IMR-90 (cell line): ENCODE results near the gene ADGRL1. TPM values are rescaled to one million over a fixed set of nuclear protein-coding genes. Genes with fewer than 3 reads are reported as not detected.

Experiments
- ATAC-seq: fragments of 200-7000 bp; cut with Tn5 transposase; 2 replicates; pipeline ENCODE4 v1.9.1; 2020; ENCODE audit warnings: low read depth, mild to moderate bottlenecking, moderate library complexity
- BruUV-seq: library from RNA; stranded (reverse); fragments of 400-500 nt; replicated peaks from 2 replicates; lab custom pipeline; 2021; lab: Mats Ljungman, UMichigan
- CTCF ChIA-PET: fragments of 300-600 bp; formaldehyde crosslinking; extraction: SDS; loops from one replicate; lab custom pipeline; 2021; ENCODE audit warnings: antibody characterized with exemption; lab: Yijun Ruan, JAX
- POLR2A ChIA-PET: fragments of 300-600 bp; sonication (Branson Sonifier 250); formaldehyde crosslinking; loops from one replicate; lab custom pipeline; 2022; ENCODE audit warnings: antibody characterized with exemption; ENCODE audit not compliant: unreplicated experiment; lab: Charles Lee
- DNase-seq: peaks from one replicate; pipeline ENCODE4 v3.0.0; 2013
- H2AFZ ChIP-seq: replicated peaks from 2 replicates; pipeline ENCODE3; 2013; ENCODE audit warnings: low read length, mild to moderate bottlenecking; ENCODE audit not compliant: poor library complexity
- H2AK5ac ChIP-seq: 2 replicates; pipeline ENCODE4 v1.6.1; 2013; ENCODE audit warnings: low read depth, low read length, inconsistent platforms
- H2AK9ac ChIP-seq: replicated peaks from 2 replicates; pipeline ENCODE3; 2013; ENCODE audit warnings: mild to moderate bottlenecking, low read depth, low read length, moderate library complexity; ENCODE audit not compliant: poor library complexity
- H2BK120ac ChIP-seq: 2 replicates; pipeline ENCODE4 v1.6.1; 2013; ENCODE audit warnings: low read depth, low read length, inconsistent platforms
- H2BK15ac ChIP-seq: 3 replicates; pipeline ENCODE4 v1.6.1; 2013; ENCODE audit warnings: low read depth, low read length, inconsistent platforms
- H2BK20ac ChIP-seq: 2 replicates; pipeline ENCODE4 v1.6.1; 2013; ENCODE audit warnings: low read depth, mild to moderate bottlenecking, inconsistent platforms, low read length, moderate library complexity
- H2BK5ac ChIP-seq: 2 replicates; pipeline ENCODE4 v1.6.1; 2013; ENCODE audit warnings: mild to moderate bottlenecking, low read depth, low read length, inconsistent platforms; ENCODE audit not compliant: poor library complexity, severe bottlenecking
- H3K14ac ChIP-seq: replicated peaks from 2 replicates; pipeline ENCODE4 v1.6.1; 2013; ENCODE audit warnings: low read depth, low read length, inconsistent platforms
- H3K18ac ChIP-seq: 2 replicates; pipeline ENCODE4 v1.6.1; 2013; ENCODE audit warnings: low read depth, low read length, control low read depth
- H3K23ac ChIP-seq: 2 replicates; pipeline ENCODE4 v1.6.1; 2013; ENCODE audit warnings: low read depth, low read length, inconsistent platforms
- H3K27ac ChIP-seq: 2 replicates; pipeline ENCODE4 v1.5.1; 2013; ENCODE audit warnings: mild to moderate bottlenecking, control low read depth, low read length; ENCODE audit not compliant: insufficient read depth
- H3K27me3 ChIP-seq: 2 replicates; pipeline ENCODE4 v1.6.1; 2013; ENCODE audit warnings: low read length; ENCODE audit not compliant: control insufficient read depth, insufficient read depth
- H3K36me3 ChIP-seq: 2 replicates; pipeline ENCODE4 v1.6.1; 2013; ENCODE audit warnings: low read length, mixed read lengths; ENCODE audit not compliant: control insufficient read depth, insufficient read depth
- H3K4ac ChIP-seq: 2 replicates; pipeline ENCODE4 v1.6.1; 2013; ENCODE audit warnings: low read depth, low read length, inconsistent platforms
- H3K4me1 ChIP-seq: 2 replicates; pipeline ENCODE4 v1.6.1; 2013; ENCODE audit warnings: low read length, mixed read lengths; ENCODE audit not compliant: control insufficient read depth, insufficient read depth
- H3K4me2 ChIP-seq: 2 replicates; pipeline ENCODE4 v1.6.1; 2013; ENCODE audit warnings: low read depth, mild to moderate bottlenecking, control low read depth, low read length, moderate library complexity
- H3K4me3 ChIP-seq: 2 replicates; pipeline ENCODE4 v1.5.1; 2013; ENCODE audit warnings: low read depth, mild to moderate bottlenecking, control low read depth, low read length, moderate library complexity; ENCODE audit not compliant: insufficient read depth
- H3K56ac ChIP-seq: 2 replicates; pipeline ENCODE4 v1.6.1; 2013; ENCODE audit warnings: low read length, inconsistent platforms; ENCODE audit not compliant: insufficient read depth; ENCODE audit errors: extremely low read depth
- H3K79me1 ChIP-seq, 2 experiments: 2 replicates each; pipeline ENCODE4 v1.6.1; 2013; ENCODE audit warnings: low read length in 2 of 2, inconsistent platforms in 1 of 2, low read depth in 1 of 2
- H3K9ac ChIP-seq: 2 replicates; pipeline ENCODE4 v1.6.1; 2013; ENCODE audit warnings: low read depth, low read length, control low read depth
- H3K9me1 ChIP-seq: 2 replicates; pipeline ENCODE4 v1.6.1; 2013; ENCODE audit warnings: low read length, inconsistent platforms; ENCODE audit not compliant: insufficient read depth
- H3K9me3 ChIP-seq: 2 replicates; pipeline ENCODE4 v1.6.1; 2013; ENCODE audit warnings: low read length; ENCODE audit not compliant: control insufficient read depth, insufficient read depth
- H4K20me1 ChIP-seq: 2 replicates; pipeline ENCODE4 v1.6.1; 2013; ENCODE audit warnings: low read length, inconsistent platforms; ENCODE audit not compliant: insufficient read depth
- H4K5ac ChIP-seq: 2 replicates; pipeline ENCODE4 v1.6.1; 2013; ENCODE audit warnings: mild to moderate bottlenecking, low read depth, low read length, control low read depth
- H4K8ac ChIP-seq, 2 experiments: 2 replicates each; pipeline ENCODE4 v1.6.1; 2013; ENCODE audit warnings: low read depth in 2 of 2, low read length in 2 of 2, control low read depth in 1 of 2, inconsistent platforms in 1 of 2
- H4K91ac ChIP-seq: 2 replicates; pipeline ENCODE4 v1.6.1; 2013; ENCODE audit warnings: low read depth, low read length, inconsistent platforms; ENCODE audit not compliant: insufficient read depth
- BHLHE40 ChIP-seq: fragments of 150-350 bp; IDR thresholded peaks from 2 replicates; pipeline ENCODE4 v1.6.1; 2016; ENCODE audit warnings: mild to moderate bottlenecking, low read depth, low read length
- CEBPB ChIP-seq: IDR thresholded peaks from 2 replicates; pipeline ENCODE4 v1.6.1; 2012; ENCODE audit warnings: low read depth, low read length, improper control_type of control experiment
- CHD1 ChIP-seq: IDR thresholded peaks from 2 replicates; pipeline ENCODE4 v1.6.1; 2012; ENCODE audit warnings: low read depth, low read length, improper control_type of control experiment
- CTCF ChIP-seq: conservative IDR thresholded peaks from 2 replicates; pipeline ENCODE4 v1.5.1; 2012; ENCODE audit warnings: mild to moderate bottlenecking, low read depth, low read length, improper control_type of control experiment
- ELK1 ChIP-seq: fragments of 150-350 bp; IDR thresholded peaks from 2 replicates; pipeline ENCODE4 v1.6.1; 2016; ENCODE audit warnings: low read depth, mild to moderate bottlenecking, low read length, moderate library complexity, borderline replicate concordance
- FOS ChIP-seq: fragments of 150-350 bp; IDR thresholded peaks from 2 replicates; pipeline ENCODE4 v1.6.1; 2016; ENCODE audit warnings: low read depth, low read length
- MAFK ChIP-seq: IDR thresholded peaks from 2 replicates; pipeline ENCODE4 v1.6.1; 2012; ENCODE audit warnings: low read depth, low read length, improper control_type of control experiment
- MAZ ChIP-seq: IDR thresholded peaks from 2 replicates; pipeline ENCODE4 v1.6.1; 2012; ENCODE audit warnings: low read depth, mild to moderate bottlenecking, low read length, improper control_type of control experiment, moderate library complexity, borderline replicate concordance
- MXI1 ChIP-seq: IDR thresholded peaks from 2 replicates; pipeline ENCODE4 v1.6.1; 2012; ENCODE audit warnings: low read depth, mild to moderate bottlenecking, low read length, moderate library complexity, borderline replicate concordance
- NFE2L2 ChIP-seq: fragments of 150-350 bp; IDR thresholded peaks from 2 replicates; pipeline ENCODE4 v1.6.1; 2016; ENCODE audit warnings: low read depth, mild to moderate bottlenecking, low read length
- POLR2A ChIP-seq: IDR thresholded peaks from 2 replicates; pipeline ENCODE4 v1.6.1; 2012; ENCODE audit warnings: mild to moderate bottlenecking, low read depth, low read length
- RAD21 ChIP-seq: IDR thresholded peaks from 2 replicates; pipeline ENCODE4 v1.6.1; 2012; ENCODE audit warnings: low read length, improper control_type of control experiment
- RCOR1 ChIP-seq: IDR thresholded peaks from 2 replicates; pipeline ENCODE4 v1.6.1; 2012; ENCODE audit warnings: mild to moderate bottlenecking, low read length, improper control_type of control experiment; ENCODE audit not compliant: insufficient replicate concordance
- RFX5 ChIP-seq: IDR thresholded peaks from 2 replicates; pipeline ENCODE4 v1.8.0; 2012; ENCODE audit warnings: low read depth, mild to moderate bottlenecking, low read length, moderate library complexity
- SMC3 ChIP-seq: fragments of 150-350 bp; IDR thresholded peaks from 2 replicates; pipeline ENCODE4 v1.6.1; 2016; ENCODE audit warnings: low read depth, mild to moderate bottlenecking, antibody characterized with exemption, low read length, moderate library complexity
- USF2 ChIP-seq: fragments of 150-350 bp; IDR thresholded peaks from 2 replicates; pipeline ENCODE4 v1.6.1; 2017; ENCODE audit warnings: mild to moderate bottlenecking, antibody characterized with exemption, low read length, low read depth
- WGBS, 2 experiments: methylation state at CpG; one replicate each; pipeline versions ENCODE4 v1.1.5 to v1.1.7; 2013; ENCODE audit warnings: missing lambda C conversion rate in 2 of 2; ENCODE audit not compliant: insufficient read length in 1 of 2; ENCODE audit errors: extremely low coverage in 2 of 2; 5-methylcytosine and 5-hydroxymethylcytosine counted together
- dilution Hi-C: fragments of 300-500 bp; cut with HindIII; formaldehyde crosslinking; loops from one replicate; pipeline ENCODE4 v1.14.3; 2018; ENCODE audit warnings: low sequenced_read_pairs; ENCODE audit not compliant: unreplicated experiment
- in situ Hi-C: fragments of 300-500 bp; cut with MboI; formaldehyde crosslinking; loops from 3 replicates; pipeline ENCODE4 v1.14.3; 2019; ENCODE audit warnings: low sequenced_read_pairs, inconsistent platforms, mixed read lengths
- intact Hi-C: fragments of 100-400 bp; cut with micrococcal nuclease; formaldehyde crosslinking; loops from 2 replicates; pipeline ENCODE4 v1.10.0; 2022
- polyA plus RNA-seq, 3 experiments: library from polyadenylated mRNA; depleted of rRNA; stranded (reverse); fragments of >200 nt; gene quantifications; 2 replicates each; pipeline ENCODE4 v1.2.3, GENCODE V29; 2012; ENCODE audit warnings: low replicate concordance in 1 of 3
- total RNA-seq: library from RNA; depleted of rRNA; stranded (reverse); fragments of >200 nt; gene quantifications from 2 replicates; pipeline ENCODE4 v1.2.3, GENCODE V29; 2012

The ADGRL1 gene
- total and polyA plus RNA-seq, 2 of the 4 experiments (the other 2 are of a cell fraction) = 0.72 to 2.2 TPM

GRCh38 chr19:14101003-14101545, 104.9 kb downstream of the ADGRL1 start:
- Histone ChIP-seq H3K27me3 (no peaks in the 10 kb centered on the region), H3K4me3 (no peak overlapping the region), H4K5ac (no peak overlapping the region), H3K9ac (no peak overlapping the region), H2AK5ac (no peak overlapping the region), H3K23ac (no peak overlapping the region), H3K79me1 (peaks cover 0 to 3% of the 10 kb centered on the region in 2 experiments; a peak in 1 of 4 replicates), H3K27ac (no peak overlapping the region), H2BK20ac (no peak overlapping the region), H3K18ac (no peak overlapping the region), H3K4ac (no peak overlapping the region), H3K4me1 (no peaks in the 10 kb centered on the region), H2AFZ (no peak overlapping the region), H2BK15ac (no peak overlapping the region), H4K8ac (no peak overlapping the region), H3K14ac (no peak overlapping the region), H3K56ac (no peak overlapping the region), H3K9me1 (peaks cover 3% of the 10 kb centered on the region; the same call in 1 of the 2 replicates), H3K36me3 (peaks cover 48% of the 10 kb centered on the region), H4K91ac (no peak overlapping the region), H3K4me2 (no peak overlapping the region), H2BK120ac (no peak overlapping the region), H2BK5ac (no peak overlapping the region), H4K20me1 (no peaks in the 10 kb centered on the region), H3K9me3 (no peaks in the 10 kb centered on the region), H2AK9ac (no peak overlapping the region)
- dilution Hi-C loops = no loop called here
- DNase-seq (no peak), ATAC-seq (no peak)
- TF ChIP-seq NFE2L2 (no peak), RAD21 (no peak), MAZ (no peak), CEBPB (no peak), MXI1 (no peak), FOS (no peak), RFX5 (no peak), CTCF (no peak), RCOR1 (no peak), SMC3 (no peak), USF2 (no peak), MAFK (no peak), POLR2A (no peak), BHLHE40 (no peak), ELK1 (no peak), CHD1 (no peak)
- in situ Hi-C loops = no loop called here
- ChIA-PET CTCF (no interaction called here), POLR2A (no interaction called here)
- WGBS, 2 experiments = 100% methylated on average over 1 of the region's 6 CpGs; no CpG with 5 or more reads in 1 of the 2 experiments
- intact Hi-C loops = no loop called here
- BruUV-seq = no TSS peak
